SJSA1 (cell line): ENCODE results near the gene ST6GALNAC3. TPM values are rescaled to one million over a fixed set of nuclear protein-coding genes. Genes with fewer than 3 reads are reported as not detected.
"Not testable (repeated sequence)": the region's sequence is repeated elsewhere in the genome, so short reads cannot be mapped to it uniquely, and the experiment has no call there.

Experiments used
- DNase-seq, 2 experiments: peaks; one replicate each; pipeline ENCODE4 v3.0.0-alpha.2; 2015 to 2020; ENCODE audit warnings: low spot score in 2 of 2, low read depth in 1 of 2
- H3K27ac ChIP-seq: fragments of 250-450 bp; sonication (Bioruptor Pico); 2 replicates; pipeline ENCODE4 v1.5.1; 2020; ENCODE audit warnings: mild to moderate bottlenecking, moderate library complexity
- H3K27me3 ChIP-seq: fragments of 250-450 bp; sonication (Bioruptor Pico); replicated peaks from 2 replicates; pipeline ENCODE4 v1.5.1; 2020; ENCODE audit warnings: mild to moderate bottlenecking, moderate library complexity
- H3K36me3 ChIP-seq: fragments of 250-450 bp; sonication (Bioruptor Pico); 2 replicates; pipeline ENCODE4 v1.5.1; 2020; ENCODE audit warnings: mild to moderate bottlenecking
- H3K4me1 ChIP-seq: fragments of 250-450 bp; sonication (Bioruptor Pico); replicated peaks from 2 replicates; pipeline ENCODE4 v1.6.1; 2021; ENCODE audit warnings: mild to moderate bottlenecking
- H3K4me3 ChIP-seq: fragments of 250-450 bp; sonication (Bioruptor Pico); 2 replicates; pipeline ENCODE4 v1.5.1; 2020; ENCODE audit warnings: mild to moderate bottlenecking
- H3K9me3 ChIP-seq: fragments of 250-450 bp; sonication (Bioruptor Pico); replicated peaks from 2 replicates; pipeline ENCODE4 v1.5.1; 2020; ENCODE audit warnings: mild to moderate bottlenecking
- total RNA-seq: library from RNA; depleted of rRNA; stranded (reverse); fragments of >200 nt; shearing (Covaris generic); gene quantifications from 2 replicates; pipeline ENCODE4 v1.2.3, GENCODE V29; 2014

The ST6GALNAC3 gene
- total RNA-seq, 1 experiment from 2014 or later: 5.1 TPM

DNA sequence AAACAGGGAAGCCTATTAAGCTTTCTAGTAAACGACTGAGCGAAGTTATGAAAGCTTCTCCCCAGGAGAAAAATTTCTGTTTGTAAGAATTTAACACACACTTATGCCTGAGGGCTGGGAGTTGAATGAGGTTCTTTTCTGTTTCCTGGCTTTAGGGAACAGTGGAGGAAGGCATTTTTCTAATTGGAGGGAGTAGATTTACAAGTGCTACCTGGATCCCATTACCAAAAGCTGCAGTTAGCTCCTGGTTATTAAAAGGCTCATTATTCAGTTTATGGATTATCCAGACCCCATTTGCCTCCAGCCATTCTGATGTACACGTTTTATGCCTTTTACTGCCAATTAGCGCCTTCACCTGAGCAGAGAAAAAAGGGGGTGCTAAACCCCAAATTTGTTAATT, 7.5 kb downstream of the ST6GALNAC3 start:
- Histone ChIP-seq H3K4me1 (0 out of 2 replicates have a peak, but pooled peaks cover 3% of the 10 kb centered on the region), H3K9me3 (no peaks in the 10 kb centered on the region), H3K27ac (no peak overlapping the region), H3K4me3 (no peak overlapping the region), H3K27me3 (no peaks in the 10 kb centered on the region), H3K36me3 (no peaks in the 10 kb centered on the region)
- DNase-seq: no peak

DNA sequence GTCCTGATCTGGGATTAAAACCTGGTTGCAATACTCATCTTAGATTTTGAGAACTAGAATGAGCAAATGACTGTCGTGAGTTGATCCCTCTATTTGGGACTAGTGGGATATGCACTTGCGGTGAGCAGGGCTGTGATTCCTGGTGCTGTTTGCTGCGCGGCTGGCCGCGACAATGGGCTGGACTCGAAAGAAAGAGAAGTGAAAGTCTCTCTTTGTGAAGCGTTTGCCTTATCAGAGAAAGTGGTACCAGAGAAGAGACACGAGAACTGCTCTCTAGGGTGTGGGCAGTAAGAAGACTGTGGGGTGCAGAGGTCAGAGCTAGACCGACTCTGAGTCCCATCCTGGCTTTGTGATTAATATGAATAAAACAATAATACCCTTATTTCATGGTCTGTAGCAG, 8.6 kb downstream of the ST6GALNAC3 start:
- no peaks in the 10 kb centered on the region for H3K27me3 ChIP-seq
- no peaks in the 10 kb centered on the region for H3K36me3 ChIP-seq
- no peak overlapping the region for H3K27ac ChIP-seq
- no peak for DNase-seq
- no peak overlapping the region for H3K4me3 ChIP-seq
- 0 out of 2 replicates have a peak, but pooled peaks cover 4% of the 10 kb centered on the region for H3K4me1 ChIP-seq
- H3K9me3 ChIP-seq: no peaks in the 10 kb centered on the region

DNA sequence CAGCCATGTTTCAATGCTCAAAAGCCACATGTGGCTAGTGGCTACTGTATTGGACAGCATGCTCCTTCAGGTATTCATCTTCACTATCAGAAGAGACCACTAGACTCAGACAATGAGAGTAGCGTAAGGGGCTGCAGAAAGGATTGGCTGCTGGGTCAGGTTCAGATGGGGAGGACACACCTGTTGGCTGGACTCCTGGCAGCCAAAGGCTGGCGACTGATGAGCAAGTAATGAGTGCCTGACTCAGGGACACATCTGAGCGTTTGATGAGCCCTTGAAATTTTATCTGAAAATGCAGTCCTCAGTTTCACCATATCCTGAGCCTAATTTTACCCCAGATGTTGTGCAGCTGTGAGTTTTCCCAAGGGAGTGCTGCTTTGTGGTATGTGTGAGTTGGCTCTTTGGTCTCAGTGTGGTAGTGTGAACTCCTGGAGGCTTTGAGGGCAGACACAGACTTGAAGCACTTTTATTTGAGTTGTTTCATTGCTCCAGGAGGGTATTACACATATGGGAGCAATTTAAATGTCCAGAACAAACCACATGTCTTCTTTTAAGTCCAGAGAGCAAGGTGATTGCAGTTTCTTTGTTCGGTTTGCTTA, 9.6 kb downstream of the ST6GALNAC3 start:
- H3K27ac ChIP-seq: no peak overlapping the region
- no peaks in the 10 kb centered on the region for H3K36me3 ChIP-seq
- H3K4me1 ChIP-seq: 0 out of 2 replicates have a peak, but pooled peaks cover 4% of the 10 kb centered on the region
- DNase-seq: no peak
- no peaks in the 10 kb centered on the region for H3K27me3 ChIP-seq
- H3K4me3 ChIP-seq: no peak overlapping the region
- no peaks in the 10 kb centered on the region for H3K9me3 ChIP-seq

DNA sequence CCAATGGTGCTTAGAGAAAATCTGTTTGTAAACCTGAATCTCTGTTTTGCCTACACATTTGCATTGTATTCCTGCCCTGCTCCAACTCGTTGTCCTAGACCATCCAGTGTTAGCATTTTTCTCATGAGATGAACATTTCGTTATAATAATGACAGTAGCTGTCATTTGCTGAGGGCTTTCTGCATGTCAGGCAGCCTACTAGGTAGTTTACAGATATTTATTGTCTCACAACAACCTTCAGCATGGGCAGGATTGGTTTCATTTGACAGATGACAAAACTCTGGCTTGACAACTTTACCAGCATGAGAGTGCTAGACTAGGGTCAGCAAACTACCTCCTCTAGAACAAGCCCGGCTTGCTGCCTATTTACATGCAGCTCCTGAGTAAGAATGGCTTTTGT, 10.1 kb downstream of the ST6GALNAC3 start:
- no peak overlapping the region for H3K4me3 ChIP-seq
- no peak for DNase-seq
- no peak overlapping the region for H3K27ac ChIP-seq
- H3K36me3 ChIP-seq: no peaks in the 10 kb centered on the region
- no peaks in the 10 kb centered on the region for H3K9me3 ChIP-seq
- 0 out of 2 replicates have a peak, but pooled peaks cover 4% of the 10 kb centered on the region for H3K4me1 ChIP-seq
- no peaks in the 10 kb centered on the region for H3K27me3 ChIP-seq

DNA sequence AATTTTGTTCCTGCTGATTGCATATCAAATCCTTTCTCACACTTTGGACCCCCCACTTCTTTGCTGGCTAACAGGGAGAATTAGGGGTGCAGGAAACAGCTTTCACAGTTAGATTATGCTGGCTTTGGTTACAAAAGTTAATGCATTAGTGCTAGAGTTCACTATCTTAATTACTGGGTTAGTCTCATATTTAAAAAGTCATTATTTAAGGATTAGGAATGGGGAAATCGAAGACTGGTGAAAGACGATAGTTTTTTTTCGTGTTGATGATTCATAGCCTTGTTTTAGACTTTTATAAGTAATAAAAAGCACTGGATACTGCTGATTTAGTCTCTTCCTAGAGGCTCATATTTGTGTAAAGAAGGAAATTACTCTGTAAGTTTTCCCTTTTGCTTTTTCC, 11.6 kb downstream of the ST6GALNAC3 start:
- Histone ChIP-seq H3K4me3 (no peak overlapping the region), H3K9me3 (no peaks in the 10 kb centered on the region), H3K27me3 (no peaks in the 10 kb centered on the region), H3K36me3 (no peaks in the 10 kb centered on the region), H3K27ac (no peak overlapping the region), H3K4me1 (0 out of 2 replicates have a peak, but pooled peaks cover 4% of the 10 kb centered on the region)
- DNase-seq: no peak

DNA sequence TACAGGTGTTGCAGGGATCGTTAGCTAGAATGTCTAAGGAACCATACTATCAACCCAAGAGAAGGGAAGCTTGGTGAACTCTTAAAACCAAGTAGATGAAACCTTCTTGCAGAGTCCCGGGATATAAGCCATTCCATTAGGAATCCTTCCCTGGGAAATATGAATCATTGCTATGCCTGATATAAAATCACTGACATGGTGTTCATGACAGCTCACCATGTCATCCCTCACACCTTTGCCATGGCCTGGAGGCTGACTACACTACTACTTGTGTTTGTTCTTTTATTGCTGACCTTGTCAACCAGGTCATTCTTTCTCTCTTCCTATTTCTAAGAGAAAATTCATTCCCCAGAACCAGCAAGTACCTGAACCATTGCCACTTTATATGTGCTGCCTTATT, 12.1 kb downstream of the ST6GALNAC3 start:
- DNase-seq: no peak
- Histone ChIP-seq H3K36me3 (no peaks in the 10 kb centered on the region), H3K9me3 (no peaks in the 10 kb centered on the region), H3K27me3 (no peaks in the 10 kb centered on the region), H3K27ac (no peak overlapping the region), H3K4me3 (no peak overlapping the region), H3K4me1 (0 out of 2 replicates have a peak, but pooled peaks cover 4% of the 10 kb centered on the region)

DNA sequence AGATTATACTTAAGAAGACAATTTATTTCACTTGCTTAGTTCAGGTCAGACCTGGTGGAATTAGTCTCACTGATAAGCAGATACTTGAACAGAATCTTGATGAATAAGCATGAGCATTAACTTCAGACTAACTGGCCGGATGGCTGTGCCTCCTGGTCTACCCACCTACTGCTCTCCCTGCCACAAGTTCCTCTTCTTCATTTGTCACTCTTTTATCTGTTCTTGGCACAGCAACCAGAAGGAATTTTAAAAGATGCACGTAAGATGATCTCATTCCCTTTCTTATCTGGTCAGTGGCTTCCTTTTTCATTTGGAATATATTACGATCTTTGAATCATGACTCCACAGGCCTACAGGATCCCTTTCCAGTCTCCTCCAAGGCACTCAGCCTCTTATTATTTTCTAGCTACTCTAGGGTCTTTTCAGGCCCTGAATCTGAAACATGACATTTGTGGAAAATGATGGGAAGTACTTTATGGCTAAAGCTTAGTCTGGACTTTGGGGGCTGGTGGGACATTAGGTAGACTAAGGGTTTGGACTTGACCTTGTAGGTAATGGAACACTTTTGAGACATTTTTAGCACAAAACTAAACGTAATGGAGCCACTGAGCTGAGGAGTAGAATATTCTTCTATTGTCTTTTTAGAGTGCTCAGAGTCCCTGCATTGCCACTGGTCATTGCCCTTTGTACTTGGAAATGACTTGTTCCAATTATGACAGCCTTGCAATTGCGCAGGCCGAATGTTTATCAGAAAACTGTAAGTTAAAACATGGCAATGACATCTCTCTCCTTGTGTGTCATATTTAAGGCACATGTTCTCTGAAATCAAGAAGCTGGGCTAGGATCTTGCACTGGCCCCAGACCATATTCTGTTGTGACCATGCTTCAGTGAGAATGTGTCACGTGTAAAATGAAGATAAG, 16.0 kb downstream of the ST6GALNAC3 start:
- Histone ChIP-seq H3K36me3 (no peaks in the 10 kb centered on the region), H3K9me3 (no peaks in the 10 kb centered on the region), H3K4me3 (no peak overlapping the region), H3K27me3 (no peaks in the 10 kb centered on the region), H3K27ac (no peak overlapping the region), H3K4me1 (0 out of 2 replicates have a peak, but pooled peaks cover 4% of the 10 kb centered on the region)
- no peak for DNase-seq

DNA sequence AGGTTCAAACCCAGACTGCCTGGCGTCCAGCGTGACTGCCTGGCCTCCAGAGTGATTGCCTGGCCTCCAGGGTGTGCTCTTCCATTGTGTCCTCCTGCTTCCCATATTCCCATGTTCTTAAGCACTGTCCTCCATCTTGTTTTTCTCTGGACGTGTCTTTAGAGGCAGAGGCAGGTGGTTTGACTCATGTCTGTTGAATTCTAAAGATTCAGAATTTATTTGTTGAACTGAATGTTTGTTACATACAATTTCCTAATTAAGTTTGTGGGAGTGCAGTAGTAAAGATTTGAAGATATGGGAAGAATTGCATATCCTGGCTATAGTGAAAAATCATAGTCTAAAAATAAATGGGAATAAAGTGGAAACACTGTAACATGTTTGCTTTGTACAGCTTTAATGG, 18.3 kb downstream of the ST6GALNAC3 start:
- Histone ChIP-seq H3K4me3 (no peak overlapping the region), H3K4me1 (no peaks in the 10 kb centered on the region), H3K27me3 (no peaks in the 10 kb centered on the region), H3K27ac (no peak overlapping the region), H3K9me3 (no peaks in the 10 kb centered on the region), H3K36me3 (no peaks in the 10 kb centered on the region)
- no peak for DNase-seq

DNA sequence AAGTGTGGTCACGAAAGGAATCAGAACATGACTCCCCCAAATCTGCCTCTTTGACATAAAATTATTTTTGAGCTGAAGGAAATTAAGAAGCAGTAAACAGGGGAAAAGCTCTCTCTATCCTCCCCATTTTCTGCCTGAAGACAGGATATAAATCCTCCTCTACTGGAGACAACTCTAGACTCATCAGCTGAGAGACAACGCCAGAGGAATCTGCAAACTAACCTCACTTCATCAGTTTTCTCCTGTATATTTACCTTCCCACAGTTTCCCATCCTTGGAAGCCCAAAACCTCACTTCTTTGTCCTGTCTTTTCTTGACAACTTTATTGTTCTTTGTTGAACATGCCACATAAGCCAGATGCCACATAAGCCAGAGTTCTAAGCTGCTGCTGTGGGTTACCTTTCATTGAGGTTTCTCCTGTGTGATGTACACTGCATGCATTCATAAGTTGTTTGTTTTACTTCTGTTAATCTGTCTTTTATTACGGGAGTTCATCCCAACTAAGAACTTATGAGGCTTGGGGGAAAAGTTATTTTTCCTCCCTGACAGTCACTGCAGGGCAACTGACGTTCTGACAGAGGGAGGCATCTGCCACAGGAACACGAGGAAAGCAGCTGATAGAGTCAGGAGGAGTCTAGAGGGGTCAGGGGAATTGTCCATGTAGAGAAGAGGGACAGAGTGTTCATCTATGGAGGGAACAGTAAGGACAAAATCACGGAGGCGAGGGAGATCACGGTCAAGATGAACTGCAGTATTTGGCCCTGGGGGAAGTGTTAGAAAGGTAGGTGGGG, 19.2 kb downstream of the ST6GALNAC3 start:
- Histone ChIP-seq H3K36me3 (no peaks in the 10 kb centered on the region), H3K27me3 (no peaks in the 10 kb centered on the region), H3K9me3 (no peaks in the 10 kb centered on the region), H3K4me1 (no peaks in the 10 kb centered on the region), H3K4me3 (no peak overlapping the region), H3K27ac (no peak overlapping the region)
- DNase-seq: no peak

DNA sequence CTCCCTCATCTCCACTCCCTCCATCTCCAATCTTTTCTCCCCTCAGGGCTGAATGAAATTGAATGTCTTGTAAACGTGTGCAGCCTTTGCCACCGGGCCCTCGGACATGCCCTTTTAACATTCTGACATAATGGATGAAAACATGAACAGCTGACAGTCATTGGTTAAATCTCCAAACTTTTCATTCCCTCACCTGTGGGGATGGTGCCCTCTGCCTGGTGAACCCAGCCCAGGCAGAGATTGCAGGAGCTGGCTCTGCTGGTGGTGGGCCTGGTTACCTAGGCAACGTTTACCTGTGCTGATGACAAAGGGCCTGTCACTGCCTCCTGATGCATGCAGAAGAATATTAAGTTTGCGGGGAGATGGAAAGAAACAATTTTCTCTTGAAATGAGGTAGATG, 21.3 kb downstream of the ST6GALNAC3 start:
- Histone ChIP-seq H3K27me3 (no peaks in the 10 kb centered on the region), H3K4me3 (no peak overlapping the region), H3K36me3 (no peaks in the 10 kb centered on the region)

DNA sequence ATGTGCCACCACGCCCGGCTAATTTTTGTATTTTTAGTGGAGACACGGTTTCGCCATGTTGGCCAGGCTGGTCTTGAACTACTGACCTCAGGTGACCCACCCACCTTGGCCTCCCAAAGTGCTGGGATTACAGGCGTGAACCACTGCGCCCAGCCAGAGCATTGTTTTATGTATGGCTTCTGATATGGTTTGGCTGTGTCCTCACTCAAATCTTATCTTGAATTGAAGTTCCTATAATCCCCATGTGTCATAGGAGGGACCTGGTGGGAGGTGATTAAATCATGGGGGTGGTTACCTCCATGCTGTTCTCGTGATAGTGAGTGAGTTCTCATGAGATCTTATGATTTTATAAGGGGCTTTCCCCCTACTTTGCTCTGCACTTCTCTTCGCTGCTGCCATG, 22.5 kb downstream of the ST6GALNAC3 start:
- not testable (repeated sequence) for H3K4me3 ChIP-seq, H3K9me3 ChIP-seq, H3K4me1 ChIP-seq, DNase-seq, H3K27ac ChIP-seq, H3K27me3 ChIP-seq, H3K36me3 ChIP-seq

More for the DNA sequence above, 21.3 kb downstream of the ST6GALNAC3 start:
- no peak for DNase-seq
- H3K9me3 ChIP-seq: no peaks in the 10 kb centered on the region
- H3K4me1 ChIP-seq: no peaks in the 10 kb centered on the region
- H3K27ac ChIP-seq: no peak overlapping the region

DNA sequence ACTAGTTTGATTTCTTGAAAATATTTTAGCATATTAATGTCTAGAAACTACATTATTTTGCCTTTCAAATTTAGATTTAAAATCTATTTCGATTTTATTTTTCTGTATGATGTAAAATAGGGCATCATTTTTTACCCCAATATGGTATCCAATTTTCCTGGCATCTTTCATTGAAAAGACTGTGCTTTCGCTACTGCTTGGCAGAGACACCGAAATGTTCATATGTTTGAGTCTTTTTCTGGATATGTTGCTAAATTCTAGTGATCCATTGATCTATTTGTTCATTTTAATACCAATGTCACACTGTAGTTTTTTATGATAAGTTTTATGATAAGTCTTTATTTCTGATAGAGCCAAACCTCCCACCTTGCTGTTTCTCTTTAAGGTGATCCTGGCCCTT, 24.3 kb downstream of the ST6GALNAC3 start:
- no peaks in the 10 kb centered on the region for H3K27me3 ChIP-seq
- no peak overlapping the region for H3K4me3 ChIP-seq
- no peaks in the 10 kb centered on the region for H3K9me3 ChIP-seq
- H3K36me3 ChIP-seq: no peaks in the 10 kb centered on the region
- no peaks in the 10 kb centered on the region for H3K4me1 ChIP-seq
- H3K27ac ChIP-seq: no peak overlapping the region
- DNase-seq: no peak

DNA sequence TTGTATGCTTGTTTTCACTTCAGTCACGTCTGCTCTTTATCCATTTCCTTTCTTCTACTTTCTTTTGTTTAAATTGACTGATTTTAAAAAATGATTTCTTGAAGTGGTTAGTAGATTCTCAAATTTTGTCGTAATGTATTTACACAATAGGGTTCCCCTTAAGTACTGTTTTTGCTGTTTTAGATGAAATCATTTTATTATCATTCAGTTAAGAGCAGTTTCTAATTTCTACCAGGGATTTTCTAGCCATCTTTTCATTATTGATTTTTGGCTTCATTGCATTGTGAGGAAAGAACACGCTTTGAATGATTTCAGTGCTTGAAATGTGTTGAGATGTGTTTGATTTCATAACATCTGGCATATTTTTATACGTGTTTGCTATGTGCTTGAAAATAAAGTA, 27.0 kb downstream of the ST6GALNAC3 start:
- H3K27ac ChIP-seq: no peak overlapping the region
- H3K36me3 ChIP-seq: no peaks in the 10 kb centered on the region
- H3K9me3 ChIP-seq: no peaks in the 10 kb centered on the region
- no peaks in the 10 kb centered on the region for H3K27me3 ChIP-seq
- DNase-seq: no peak
- H3K4me3 ChIP-seq: no peak overlapping the region
- no peaks in the 10 kb centered on the region for H3K4me1 ChIP-seq

DNA sequence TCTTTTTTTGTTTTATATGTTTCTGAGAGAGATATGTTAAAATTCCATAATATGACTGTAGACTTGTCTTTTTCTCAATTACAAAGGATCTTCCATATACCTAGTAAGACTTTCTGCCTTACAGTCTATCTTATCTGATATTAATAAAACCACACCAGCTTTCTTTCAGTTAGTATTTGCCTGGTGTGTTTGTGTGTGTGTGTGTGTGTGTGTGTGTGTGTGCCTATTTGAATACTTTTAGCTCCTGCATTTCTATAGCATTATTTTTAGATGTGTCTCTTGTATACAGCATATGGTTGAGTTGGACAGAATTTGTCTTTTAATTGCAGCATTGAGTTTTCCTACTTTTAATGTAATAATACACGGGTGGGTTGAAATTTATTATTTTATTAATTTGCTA, 27.5 kb downstream of the ST6GALNAC3 start:
- H3K36me3 ChIP-seq: no peaks in the 10 kb centered on the region
- no peak overlapping the region for H3K4me3 ChIP-seq
- no peak overlapping the region for H3K27ac ChIP-seq
- no peaks in the 10 kb centered on the region for H3K9me3 ChIP-seq
- H3K27me3 ChIP-seq: no peaks in the 10 kb centered on the region
- no peaks in the 10 kb centered on the region for H3K4me1 ChIP-seq
- no peak for DNase-seq
